GM10266 (cell line): ENCODE data around the gene HOXC5.

Experiments
- DNase-seq: peaks from one replicate; pipeline ENCODE4 v3.0.0; 2012; ENCODE audit errors: extremely low spot score
- TF ChIP-seq, protein P1 (sequence below): IDR thresholded peaks from 2 replicates; pipeline ENCODE4 v1.5.1; 2012; ENCODE audit warnings: mild to moderate bottlenecking, low read depth; ENCODE audit not compliant: control insufficient read depth, insufficient read depth; ENCODE audit errors: missing control alignments

Gene HOXC5

DNA sequence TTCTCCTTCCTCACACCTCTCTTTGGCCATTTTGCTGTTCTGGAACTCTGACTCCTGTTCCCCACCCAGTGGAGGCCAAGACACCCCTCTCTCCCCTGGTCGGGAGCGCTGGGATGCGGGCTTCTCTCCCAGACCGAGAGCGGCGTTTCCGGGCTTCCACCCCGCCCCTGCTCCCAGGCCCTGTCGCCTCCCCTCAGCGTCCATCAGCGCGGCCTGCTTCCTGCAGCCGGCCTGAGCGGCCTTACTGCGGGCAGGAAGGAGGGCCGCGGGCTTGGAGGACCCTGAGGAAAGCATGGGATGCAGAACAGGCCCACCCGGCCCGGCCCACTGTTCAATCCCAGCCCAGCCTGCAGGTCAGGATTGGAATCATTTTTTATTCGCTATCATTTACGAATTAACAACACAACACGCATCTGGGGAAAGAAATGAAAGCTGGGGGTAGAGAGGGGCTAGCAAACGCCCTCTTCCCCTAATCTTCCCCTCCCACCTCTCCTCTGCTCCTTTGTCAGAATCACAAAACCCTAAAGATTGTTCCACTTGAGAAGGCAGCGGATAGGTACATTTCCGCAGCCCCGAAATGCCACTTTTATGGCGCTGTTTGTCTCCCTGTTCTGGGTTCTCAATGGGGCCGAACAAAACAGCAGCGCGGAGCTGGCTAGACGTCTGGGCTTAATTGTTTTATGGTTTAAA, 27.9 kb upstream of the HOXC5 start:
- TF ChIP-seq, protein P1, sequence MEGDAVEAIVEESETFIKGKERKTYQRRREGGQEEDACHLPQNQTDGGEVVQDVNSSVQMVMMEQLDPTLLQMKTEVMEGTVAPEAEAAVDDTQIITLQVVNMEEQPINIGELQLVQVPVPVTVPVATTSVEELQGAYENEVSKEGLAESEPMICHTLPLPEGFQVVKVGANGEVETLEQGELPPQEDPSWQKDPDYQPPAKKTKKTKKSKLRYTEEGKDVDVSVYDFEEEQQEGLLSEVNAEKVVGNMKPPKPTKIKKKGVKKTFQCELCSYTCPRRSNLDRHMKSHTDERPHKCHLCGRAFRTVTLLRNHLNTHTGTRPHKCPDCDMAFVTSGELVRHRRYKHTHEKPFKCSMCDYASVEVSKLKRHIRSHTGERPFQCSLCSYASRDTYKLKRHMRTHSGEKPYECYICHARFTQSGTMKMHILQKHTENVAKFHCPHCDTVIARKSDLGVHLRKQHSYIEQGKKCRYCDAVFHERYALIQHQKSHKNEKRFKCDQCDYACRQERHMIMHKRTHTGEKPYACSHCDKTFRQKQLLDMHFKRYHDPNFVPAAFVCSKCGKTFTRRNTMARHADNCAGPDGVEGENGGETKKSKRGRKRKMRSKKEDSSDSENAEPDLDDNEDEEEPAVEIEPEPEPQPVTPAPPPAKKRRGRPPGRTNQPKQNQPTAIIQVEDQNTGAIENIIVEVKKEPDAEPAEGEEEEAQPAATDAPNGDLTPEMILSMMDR, result no peak
- no peak for DNase-seq

DNA sequence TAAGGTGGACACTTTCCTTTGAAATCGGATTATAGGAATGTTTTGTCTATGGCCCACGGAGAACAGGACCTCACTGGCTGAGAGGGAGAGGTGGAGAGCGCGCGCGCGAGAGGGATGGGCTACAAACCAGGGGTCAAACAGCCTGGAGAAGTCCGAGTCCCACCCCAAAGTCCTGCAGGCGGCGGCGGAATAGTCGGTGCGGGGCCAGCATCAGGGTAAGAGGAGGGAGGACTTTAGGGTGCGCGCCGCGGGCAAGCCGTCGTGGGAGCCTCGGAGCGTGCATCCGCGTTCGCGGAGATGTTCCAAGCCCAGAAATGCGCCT, 27.4 kb upstream of the HOXC5 start:
- TF ChIP-seq, protein P1, result peak; percentile 14
- no peak for DNase-seq

DNA sequence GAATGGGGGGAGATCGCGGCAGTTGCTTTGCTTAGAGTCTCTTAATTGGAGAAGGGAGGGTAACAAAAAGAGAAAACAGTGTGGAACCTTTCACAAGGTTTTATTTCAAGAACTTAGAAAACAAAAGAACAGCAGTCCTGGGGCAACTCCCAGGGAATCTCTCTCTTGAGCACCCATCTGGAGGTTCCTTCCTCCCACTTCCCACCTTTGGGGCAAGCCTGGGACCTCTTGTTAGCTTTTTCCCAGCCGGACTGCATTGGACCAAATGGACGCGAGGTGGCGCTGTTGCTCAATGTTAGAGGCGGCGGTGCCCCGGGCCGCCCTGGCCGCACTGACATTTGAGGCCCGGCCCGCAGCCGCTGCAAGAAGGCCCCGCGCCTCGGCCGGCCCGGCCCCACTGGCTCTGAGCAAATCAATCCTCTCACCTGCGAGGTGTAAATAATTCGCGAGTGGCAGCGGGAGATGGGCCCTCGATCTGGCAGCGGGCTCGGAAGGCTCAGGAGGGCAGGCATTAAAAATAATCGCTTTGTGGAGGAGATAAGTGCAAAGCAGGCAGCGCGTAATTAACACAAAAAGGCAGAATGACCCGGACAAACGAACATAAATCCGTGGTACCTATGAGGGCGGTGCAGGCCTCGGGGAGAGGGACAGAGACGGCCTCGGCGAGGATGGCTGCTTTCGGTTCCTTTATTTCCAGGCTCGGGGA, 26.8 kb upstream of the HOXC5 start:
- DNase-seq, result peak; percentile 90
- TF ChIP-seq, protein P1, result peak; percentile 95

DNA sequence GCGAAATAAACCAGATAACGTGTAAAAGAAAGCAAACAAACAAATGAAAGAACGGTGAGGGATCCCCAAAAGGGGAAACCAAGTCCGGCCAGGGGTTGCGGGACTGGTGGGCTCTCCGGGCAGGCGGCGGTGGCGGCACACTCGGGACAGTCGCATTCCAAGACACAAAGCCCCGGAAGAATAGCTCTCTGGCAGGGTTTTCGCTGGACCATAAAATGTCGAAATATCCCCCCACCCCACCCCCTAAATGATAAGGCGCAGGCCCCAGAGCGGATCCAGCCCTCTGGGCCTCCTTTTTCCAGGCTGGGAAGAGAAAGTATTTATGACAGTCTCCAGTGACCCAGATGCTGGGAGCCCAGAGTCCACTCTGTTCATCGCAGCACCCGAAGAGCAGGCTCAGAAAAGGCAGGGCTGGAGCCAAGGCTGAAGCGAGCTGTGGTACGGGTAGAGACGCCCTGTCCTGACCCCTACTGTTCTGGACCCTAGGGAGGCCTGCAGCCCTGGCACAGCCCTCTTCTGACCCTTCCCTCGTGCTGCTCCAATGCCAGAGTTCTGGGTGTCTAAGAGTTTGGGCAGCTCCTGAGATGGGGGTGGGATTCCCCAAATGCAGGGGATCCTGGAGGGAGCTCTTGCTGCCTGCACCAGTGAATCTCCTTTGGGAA, 26.2 kb upstream of the HOXC5 start:
- TF ChIP-seq, protein P1, result no peak

DNA sequence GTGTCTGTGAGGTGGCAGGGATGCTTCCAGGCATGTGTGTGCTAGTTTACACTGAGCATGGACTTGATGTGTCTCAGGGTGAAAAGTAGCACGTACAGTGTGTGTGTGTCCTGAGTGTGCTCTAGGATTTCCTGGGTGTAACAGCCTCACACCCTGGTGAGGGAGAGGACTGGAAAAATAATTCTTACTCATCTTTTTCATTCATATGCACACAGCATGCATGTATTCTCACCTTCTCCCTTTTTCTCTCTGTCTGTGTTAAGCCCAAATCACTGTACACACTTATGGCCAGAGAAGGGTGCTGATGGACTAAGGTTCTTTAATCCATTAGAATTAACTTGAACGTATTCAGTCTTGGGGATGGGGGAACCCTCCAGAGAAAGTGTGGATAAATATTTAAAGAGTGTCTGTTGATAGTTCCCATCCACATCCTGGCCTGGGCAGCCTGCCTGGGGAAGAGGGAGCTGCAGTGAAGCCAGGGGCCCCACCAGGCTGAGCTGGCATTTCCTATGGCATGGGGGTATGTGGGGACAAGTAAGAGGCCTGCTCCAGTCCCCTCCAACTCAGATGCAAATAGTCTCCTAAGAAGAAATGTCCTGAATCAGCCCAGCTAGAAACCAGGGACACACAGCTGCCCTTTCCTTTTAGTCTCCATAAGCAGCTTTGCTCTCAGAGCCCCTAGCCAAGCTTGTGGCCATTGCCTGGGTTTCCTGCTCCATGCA, 25.2 kb upstream of the HOXC5 start:
- DNase-seq, result no peak
- TF ChIP-seq, protein P1, result no peak

More for the DNA sequence above, 26.2 kb upstream of the HOXC5 start:
- DNase-seq, result no peak

DNA sequence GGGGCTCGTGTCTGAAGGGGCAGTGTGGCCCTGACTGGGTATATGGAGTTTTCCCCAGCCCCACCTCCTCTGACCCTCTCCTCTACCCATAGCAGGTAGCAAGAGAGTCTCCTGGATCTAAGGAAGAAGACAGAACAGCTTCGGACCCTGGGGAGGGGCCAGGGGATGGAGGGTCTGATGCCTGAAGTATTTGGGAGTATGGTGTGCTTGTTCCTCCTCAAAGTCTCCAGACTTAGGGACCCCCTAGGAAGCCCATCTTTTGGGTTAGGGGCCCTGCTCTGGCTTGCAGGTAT, 24.6 kb upstream of the HOXC5 start:
- TF ChIP-seq, protein P1, result no peak
- DNase-seq, result no peak
